Measurements from ENCODE around the gene PDE8B. TPM values are rescaled to one million over a fixed set of nuclear protein-coding genes. Genes with fewer than 3 reads are reported as not detected.

The PDE8B gene
- total RNA-seq, 1 donor from 2014 or later, result 4.9 TPM

DNA sequence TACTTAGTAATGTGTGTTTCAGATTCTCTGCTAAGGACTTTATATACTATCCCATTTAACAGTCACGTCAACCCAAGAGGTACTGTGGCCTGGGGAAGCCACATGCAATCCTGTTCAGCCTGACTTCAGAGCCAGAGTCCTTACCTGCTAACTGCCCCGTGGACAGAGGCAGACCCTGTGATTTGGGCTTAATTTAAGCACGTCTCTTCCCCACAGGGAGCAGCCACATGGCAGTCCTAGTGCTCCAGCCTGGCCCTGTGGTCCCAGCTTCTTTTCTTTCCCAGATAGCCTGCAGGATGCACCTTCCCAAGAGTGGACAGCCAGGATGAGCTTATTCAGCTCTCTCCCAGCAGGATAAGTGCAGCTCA lies 71.5 kb downstream of the PDE8B start:
- H3K4me1 ChIP-seq, result no peaks in the 10 kb centered on the region

DNA sequence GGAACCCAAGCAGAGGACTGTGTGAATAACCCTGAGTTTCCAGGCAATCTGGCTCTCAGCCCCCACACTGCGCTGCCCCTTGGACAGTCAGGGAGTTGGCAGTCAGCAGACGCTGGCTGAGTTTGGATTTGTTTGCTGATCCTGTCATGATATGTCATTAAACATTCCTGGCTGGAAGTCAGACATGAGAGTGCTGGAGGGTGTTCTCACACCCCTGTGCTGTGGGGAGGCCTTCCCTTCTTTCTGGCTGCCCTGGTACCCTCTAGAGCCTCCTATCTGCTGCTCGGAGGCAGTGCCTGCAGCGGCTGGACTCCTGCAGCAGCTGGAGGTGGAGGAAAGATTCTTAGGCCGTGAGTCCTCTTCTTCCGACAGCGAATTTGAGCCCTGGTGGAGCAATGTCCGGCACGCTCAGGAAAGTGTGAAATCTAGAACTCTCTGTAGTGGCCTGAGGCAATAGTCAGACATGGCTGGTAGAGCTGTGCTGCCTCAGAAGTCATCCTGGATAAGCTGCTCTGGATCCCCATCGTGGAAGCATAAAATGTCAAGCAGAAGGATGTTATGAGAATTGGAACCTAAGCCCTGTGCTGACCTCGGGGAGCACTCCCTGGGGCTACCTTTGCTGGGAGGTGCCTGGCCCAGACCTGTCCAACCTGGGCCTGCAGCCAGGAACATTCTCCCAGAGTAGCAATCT lies 72.0 kb downstream of the PDE8B start:
- H3K9me3 ChIP-seq, result no peaks in the 10 kb centered on the region
- H3K27ac ChIP-seq, result no peak overlapping the region
- no peaks in the 10 kb centered on the region for H3K27me3 ChIP-seq
- no peak for DNase-seq
- ATAC-seq, result peak; percentile 58
- intact Hi-C loops (cut with DNase I), result no loop called here
- no peaks in the 10 kb centered on the region for H3K36me3 ChIP-seq
- H3K4me1 ChIP-seq, result no peaks in the 10 kb centered on the region
- TF ChIP-seq, protein P1, sequence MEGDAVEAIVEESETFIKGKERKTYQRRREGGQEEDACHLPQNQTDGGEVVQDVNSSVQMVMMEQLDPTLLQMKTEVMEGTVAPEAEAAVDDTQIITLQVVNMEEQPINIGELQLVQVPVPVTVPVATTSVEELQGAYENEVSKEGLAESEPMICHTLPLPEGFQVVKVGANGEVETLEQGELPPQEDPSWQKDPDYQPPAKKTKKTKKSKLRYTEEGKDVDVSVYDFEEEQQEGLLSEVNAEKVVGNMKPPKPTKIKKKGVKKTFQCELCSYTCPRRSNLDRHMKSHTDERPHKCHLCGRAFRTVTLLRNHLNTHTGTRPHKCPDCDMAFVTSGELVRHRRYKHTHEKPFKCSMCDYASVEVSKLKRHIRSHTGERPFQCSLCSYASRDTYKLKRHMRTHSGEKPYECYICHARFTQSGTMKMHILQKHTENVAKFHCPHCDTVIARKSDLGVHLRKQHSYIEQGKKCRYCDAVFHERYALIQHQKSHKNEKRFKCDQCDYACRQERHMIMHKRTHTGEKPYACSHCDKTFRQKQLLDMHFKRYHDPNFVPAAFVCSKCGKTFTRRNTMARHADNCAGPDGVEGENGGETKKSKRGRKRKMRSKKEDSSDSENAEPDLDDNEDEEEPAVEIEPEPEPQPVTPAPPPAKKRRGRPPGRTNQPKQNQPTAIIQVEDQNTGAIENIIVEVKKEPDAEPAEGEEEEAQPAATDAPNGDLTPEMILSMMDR (IDR thresholded peaks at IDR 0.05), result no peak
- H3K4me3 ChIP-seq, result no peak overlapping the region

More for the DNA sequence above, 71.5 kb downstream of the PDE8B start:
- Histone ChIP-seq H3K4me3 (no peak overlapping the region), H3K9me3 (no peaks in the 10 kb centered on the region), H3K36me3 (no peaks in the 10 kb centered on the region), H3K27me3 (no peaks in the 10 kb centered on the region), H3K27ac (no peak overlapping the region)
- DNase-seq (no peak), ATAC-seq (no peak)
- intact Hi-C loops (cut with DNase I), result no loop called here
- TF ChIP-seq, protein P1 (IDR thresholded peaks at IDR 0.05), result no peak

DNA sequence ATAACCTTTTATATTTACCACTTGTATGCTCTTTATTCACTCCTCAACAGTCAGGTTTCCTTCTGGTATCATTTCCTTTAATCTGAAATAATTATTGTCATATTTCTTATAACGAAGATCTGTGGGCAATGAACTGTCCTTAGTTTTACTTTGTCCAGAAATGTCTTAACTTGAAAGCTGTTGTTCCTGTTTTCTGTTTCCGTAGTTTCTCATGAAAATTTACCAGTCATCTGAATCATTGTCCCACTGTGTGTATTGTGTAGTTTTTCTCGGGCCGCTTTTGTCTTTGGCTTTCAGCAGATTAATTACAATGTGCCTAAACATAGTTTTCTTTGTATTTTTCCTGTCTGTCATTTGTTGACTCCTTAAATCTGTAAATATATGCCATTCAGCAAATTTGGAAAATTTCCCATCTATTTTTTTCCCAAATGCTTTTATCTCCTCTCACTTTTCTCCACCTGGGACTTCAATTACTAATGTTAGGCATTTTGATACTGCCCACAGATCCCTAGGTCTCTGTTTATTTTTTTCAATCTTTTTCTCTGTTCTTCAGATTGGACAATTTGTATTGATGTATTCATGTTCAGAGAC lies 74.9 kb downstream of the PDE8B start:
- Histone ChIP-seq H3K4me1 (no peaks in the 10 kb centered on the region), H3K9me3 (no peaks in the 10 kb centered on the region), H3K27ac (no peak overlapping the region), H3K36me3 (no peaks in the 10 kb centered on the region), H3K27me3 (no peaks in the 10 kb centered on the region), H3K4me3 (no peak overlapping the region)
- intact Hi-C loops (cut with DNase I), result no loop called here
- TF ChIP-seq, protein P1 (IDR thresholded peaks at IDR 0.05), result no peak
- DNase-seq (no peak), ATAC-seq (no peak)

DNA sequence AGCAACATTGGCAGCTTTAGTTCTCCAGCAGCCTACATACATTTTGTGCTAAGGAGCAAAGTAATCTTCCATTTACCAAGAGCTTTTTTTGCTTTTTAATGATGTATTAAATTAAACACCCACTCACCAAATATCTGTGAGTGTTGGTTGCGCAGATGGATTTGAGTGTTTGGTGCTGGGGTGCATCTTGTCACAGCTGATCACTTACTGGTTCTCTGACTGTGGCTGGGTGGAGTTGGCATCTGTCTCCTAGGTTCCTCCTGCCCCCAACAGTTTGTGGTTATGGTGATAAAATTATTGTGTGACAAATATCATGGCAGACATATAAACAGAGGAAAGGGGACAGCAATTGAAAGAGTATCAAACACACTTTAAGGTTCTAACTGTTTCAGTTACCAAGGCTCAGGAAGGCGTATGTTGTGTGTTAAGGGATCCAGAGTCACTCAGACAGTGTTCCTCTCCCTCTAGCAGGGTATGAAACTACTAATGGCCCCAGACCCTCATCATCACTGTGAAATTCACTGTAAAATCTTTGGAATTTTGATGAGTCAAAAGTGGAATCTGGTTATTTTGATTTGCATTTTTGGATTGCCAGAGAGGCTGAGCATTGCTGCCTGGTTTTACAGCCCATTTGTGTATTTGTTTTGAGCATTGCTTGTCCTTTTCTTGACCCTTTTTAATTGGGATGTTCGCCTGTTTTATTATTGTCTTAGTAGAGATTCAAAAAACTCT lies 81.7 kb downstream of the PDE8B start:
- no peak for ATAC-seq
- TF ChIP-seq, protein P1 (IDR thresholded peaks at IDR 0.05), result no peak

GRCh38 chr5:77294185-77294584 lies 83.7 kb downstream of the PDE8B start:
- Histone ChIP-seq H3K4me3 (no peak overlapping the region), H3K27ac (no peak overlapping the region), H3K4me1 (no peaks in the 10 kb centered on the region), H3K27me3 (no peaks in the 10 kb centered on the region), H3K36me3 (no peaks in the 10 kb centered on the region), H3K9me3 (no peaks in the 10 kb centered on the region)
- DNase-seq (no peak), ATAC-seq (no peak)
- intact Hi-C loops (cut with DNase I), result no loop called here
- TF ChIP-seq, protein P1 (IDR thresholded peaks at IDR 0.05), result no peak

More for the DNA sequence above, 81.7 kb downstream of the PDE8B start:
- Histone ChIP-seq H3K27me3 (no peaks in the 10 kb centered on the region), H3K4me1 (no peaks in the 10 kb centered on the region), H3K27ac (no peak overlapping the region), H3K9me3 (no peaks in the 10 kb centered on the region), H3K4me3 (no peak overlapping the region), H3K36me3 (no peaks in the 10 kb centered on the region)
- DNase-seq, result no peak
- intact Hi-C loops (cut with DNase I), result no loop called here
